H9 (cell line): ENCODE measurements around the gene FAM161B. TPM values are rescaled to one million over a fixed set of nuclear protein-coding genes. Genes with fewer than 3 reads are reported as not detected.

Experiments used
- DNase-seq: peaks from one replicate; pipeline ENCODE4 v3.0.0-alpha.2; 2017
- H2AFZ ChIP-seq: one replicate; pipeline ENCODE4 v1.6.1; 2013; ENCODE audit warnings: mild to moderate bottlenecking, low read length, control low read depth, moderate library complexity
- H2AK5ac ChIP-seq: 2 replicates; pipeline ENCODE4 v1.6.1; 2013; ENCODE audit warnings: low read length, control low read depth, mixed read lengths; ENCODE audit not compliant: insufficient read length
- H2BK120ac ChIP-seq: one replicate; pipeline ENCODE4 v1.6.1; 2013; ENCODE audit warnings: low read depth, mild to moderate bottlenecking, low read length, control low read depth, inconsistent platforms; ENCODE audit not compliant: poor library complexity, severe bottlenecking
- H2BK12ac ChIP-seq: 2 replicates; pipeline ENCODE4 v1.6.1; 2013; ENCODE audit warnings: low read length, control low read depth, mixed read lengths, low read depth; ENCODE audit not compliant: insufficient read length
- H2BK15ac ChIP-seq: 2 replicates; pipeline ENCODE4 v1.6.1; 2013; ENCODE audit warnings: low read depth, low read length, control low read depth
- H2BK20ac ChIP-seq: one replicate; pipeline ENCODE4 v1.6.1; 2013; ENCODE audit warnings: low read depth, mild to moderate bottlenecking, low read length, control low read depth, inconsistent platforms; ENCODE audit not compliant: poor library complexity, severe bottlenecking
- H2BK5ac ChIP-seq: 2 replicates; pipeline ENCODE4 v1.6.1; 2013; ENCODE audit warnings: low read length, control low read depth, mixed read lengths; ENCODE audit not compliant: insufficient read length
- H3K14ac ChIP-seq: 2 replicates; pipeline ENCODE4 v1.6.1; 2013; ENCODE audit warnings: low read length, control low read depth; ENCODE audit not compliant: insufficient read depth
- H3K18ac ChIP-seq: 2 replicates; pipeline ENCODE4 v1.6.1; 2013; ENCODE audit warnings: low read depth, mild to moderate bottlenecking, mixed read lengths, low read length, control low read depth; ENCODE audit not compliant: insufficient read length
- H3K23ac ChIP-seq: 2 replicates; pipeline ENCODE4 v1.6.1; 2013; ENCODE audit warnings: low read length, control low read depth, mixed read lengths, low read depth; ENCODE audit not compliant: insufficient read length
- H3K23me2 ChIP-seq: 2 replicates; pipeline ENCODE4 v1.6.1; 2013; ENCODE audit warnings: low read depth, mild to moderate bottlenecking, mixed read lengths, low read length, control low read depth; ENCODE audit not compliant: insufficient read length, poor library complexity, severe bottlenecking
- H3K27ac ChIP-seq: 2 replicates; pipeline ENCODE4 v1.5.1; 2013; ENCODE audit warnings: low read length, control low read depth, mixed read lengths, low read depth; ENCODE audit not compliant: insufficient read length
- H3K27me3 ChIP-seq: 2 replicates; pipeline ENCODE4 v1.6.1; 2013; ENCODE audit warnings: low read length, control low read depth, inconsistent platforms; ENCODE audit not compliant: insufficient read depth
- H3K4ac ChIP-seq: 2 replicates; pipeline ENCODE4 v1.6.1; 2013; ENCODE audit warnings: low read depth, mild to moderate bottlenecking, control low read depth, inconsistent platforms, low read length, moderate library complexity
- H3K4me1 ChIP-seq: 2 replicates; pipeline ENCODE4 v1.6.1; 2013; ENCODE audit warnings: low read length, control low read depth, inconsistent platforms; ENCODE audit not compliant: insufficient read depth
- H3K4me2 ChIP-seq: 2 replicates; pipeline ENCODE4 v1.6.1; 2013; ENCODE audit warnings: low read length, control low read depth, mixed read lengths; ENCODE audit not compliant: insufficient read length, insufficient read depth
- H3K56ac ChIP-seq: 2 replicates; pipeline ENCODE4 v1.6.1; 2013; ENCODE audit warnings: low read depth, mild to moderate bottlenecking, mixed read lengths, low read length, control low read depth; ENCODE audit not compliant: insufficient read length
- H3K79me1 ChIP-seq: 2 replicates; pipeline ENCODE4 v1.6.1; 2013; ENCODE audit warnings: low read depth, mild to moderate bottlenecking, moderate library complexity, low read length, control low read depth, inconsistent platforms; ENCODE audit not compliant: insufficient read depth, poor library complexity, severe bottlenecking
- H3K79me2 ChIP-seq: 2 replicates; pipeline ENCODE4 v1.6.1; 2013; ENCODE audit warnings: low read length, control low read depth, inconsistent platforms; ENCODE audit not compliant: insufficient read depth
- H3K9ac ChIP-seq: 2 replicates; pipeline ENCODE4 v1.6.1; 2013; ENCODE audit warnings: low read length, control low read depth, mixed read lengths; ENCODE audit not compliant: insufficient read length; ENCODE audit errors: extremely low read depth
- H3K9me3 ChIP-seq: one replicate; pipeline ENCODE4 v1.6.1; 2013; ENCODE audit warnings: low read depth, low read length, inconsistent platforms; ENCODE audit not compliant: control insufficient read depth
- H3T11ph ChIP-seq: one replicate; pipeline ENCODE4 v1.6.1; 2013; ENCODE audit warnings: mild to moderate bottlenecking, low read length, control low read depth, inconsistent platforms
- H4K20me1 ChIP-seq: one replicate; pipeline ENCODE4 v1.6.1; 2013; ENCODE audit not compliant: control insufficient read depth, insufficient read length, insufficient read depth
- H4K5ac ChIP-seq: 2 replicates; pipeline ENCODE4 v1.6.1; 2013; ENCODE audit warnings: low read depth, mild to moderate bottlenecking, mixed read lengths, low read length, control low read depth; ENCODE audit not compliant: insufficient read length
- H4K8ac ChIP-seq: replicated peaks from 2 replicates; pipeline ENCODE4 v1.6.1; 2013; ENCODE audit warnings: low read length, control low read depth, mixed read lengths, low read depth; ENCODE audit not compliant: insufficient read length
- H4K91ac ChIP-seq: 2 replicates; pipeline ENCODE4 v1.6.1; 2013; ENCODE audit warnings: low read depth, mild to moderate bottlenecking, moderate library complexity, mixed read lengths, low read length, control low read depth; ENCODE audit not compliant: insufficient read length
- H3K27ac Mint-ChIP-seq, 3 experiments: 2 replicates in 2 of 3; 3 replicates in 1 of 3; pipeline ENCODE4 v1.8.0; 2020 to 2021; ENCODE audit warnings: mixed read lengths in 3 of 3, mild to moderate bottlenecking in 1 of 3, moderate library complexity in 1 of 3
- H3K27me3 Mint-ChIP-seq: 2 replicates; pipeline ENCODE4 v1.8.0; 2021; ENCODE audit warnings: low read depth, mild to moderate bottlenecking, moderate library complexity, mixed read lengths
- H3K36me3 Mint-ChIP-seq, 3 experiments: 2 replicates in 2 of 3; 3 replicates in 1 of 3; pipeline ENCODE4 v1.8.0; 2020 to 2021; ENCODE audit warnings: low read depth in 3 of 3, mixed read lengths in 3 of 3; ENCODE audit not compliant: insufficient read depth in 1 of 3
- H3K4me1 Mint-ChIP-seq, 2 experiments: 2 replicates each; pipeline ENCODE4 v1.8.0; 2020; ENCODE audit warnings: mixed read lengths in 2 of 2
- H3K4me3 Mint-ChIP-seq, 2 experiments: 2 replicates in 1 of 2; 3 replicates in 1 of 2; pipeline ENCODE4 v1.8.0; 2020 to 2021; ENCODE audit warnings: mild to moderate bottlenecking in 2 of 2, mixed read lengths in 2 of 2, moderate library complexity in 1 of 2
- H3K9me3 Mint-ChIP-seq, 2 experiments: 2 replicates in 1 of 2; 3 replicates in 1 of 2; pipeline ENCODE4 v1.8.0; 2020; ENCODE audit warnings: mild to moderate bottlenecking in 2 of 2, mixed read lengths in 2 of 2, moderate library complexity in 1 of 2
- WGBS: extraction: QIAGEN DNeasy Blood & Tissue Kit; methylation state at CpG from one replicate; pipeline ENCODE4 v1.1.7; 2013; ENCODE audit warnings: missing lambda C conversion rate, low lambda C conversion rate, mixed read lengths; ENCODE audit not compliant: insufficient read length; ENCODE audit errors: extremely low coverage; 5-methylcytosine and 5-hydroxymethylcytosine counted together
- total RNA-seq: library from RNA; stranded (reverse); gene quantifications from 2 replicates; pipeline ENCODE4 v1.2.1, GENCODE V29; 2021
- TF ChIP-seq, protein P1 (sequence below): fragments of 200-600 bp; sonication (generic); conservative IDR thresholded peaks from 3 replicates; pipeline ENCODE4 v1.8.0; 2021; ENCODE audit warnings: antibody characterized with exemption, mild to moderate bottlenecking

Gene FAM161B
- total RNA-seq, 1 experiment from 2014 or later, result 0.92 TPM

DNA sequence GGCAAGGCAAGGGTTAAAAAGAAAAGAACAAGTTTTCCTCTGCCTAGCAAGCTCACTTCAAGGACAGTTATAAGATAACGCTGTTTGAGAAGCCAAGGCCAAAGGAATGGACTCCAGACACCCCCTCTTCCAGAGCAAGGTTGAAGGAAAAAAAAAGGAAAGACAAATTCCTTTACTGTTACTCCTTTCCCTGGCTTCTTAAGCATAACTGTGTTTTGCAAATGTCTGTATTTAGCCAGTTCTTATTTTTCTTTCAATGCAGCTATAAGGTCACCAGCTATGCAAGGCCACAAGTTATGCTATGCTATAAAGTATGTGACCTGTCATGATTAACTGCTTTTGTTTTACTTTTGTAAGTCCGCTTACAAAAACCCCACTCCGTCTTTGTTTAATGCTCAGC, 36.6 kb downstream of the FAM161B start:
- Histone ChIP-seq H3K9ac (no peak overlapping the region), H2BK12ac (no peak overlapping the region), H3K27ac (no peak overlapping the region), H3K9me3 (no peaks in the 10 kb centered on the region), H3K4ac (no peak overlapping the region), H3K79me1 (peaks cover 3% of the 10 kb centered on the region), H2BK20ac (no peak overlapping the region), H3K79me2 (no peaks in the 10 kb centered on the region; the same call in 1 of the 2 replicates), H3K23me2 (no peaks in the 10 kb centered on the region), H3K18ac (no peak overlapping the region), H2BK120ac (no peak overlapping the region), H2AK5ac (no peak overlapping the region), H4K8ac (no peak overlapping the region), H3K27me3 (no peaks in the 10 kb centered on the region), H3K4me2 (no peak overlapping the region), H3K4me1 (no peaks in the 10 kb centered on the region), H4K5ac (no peak overlapping the region), H2AFZ (no peak overlapping the region), H2BK5ac (no peak overlapping the region), H2BK15ac (no peak overlapping the region), H3K23ac (no peak overlapping the region), H3K14ac (no peak overlapping the region), H4K20me1 (no peaks in the 10 kb centered on the region), H3T11ph (no peak overlapping the region), H4K91ac (no peak overlapping the region), H3K56ac (no peak overlapping the region)
- Mint-ChIP-seq H3K4me1 (no peaks in the 10 kb centered on the region), H3K36me3 (peaks cover 31 to 63% (median 48%) of the 10 kb centered on the region in 3 experiments), H3K27me3 (no peaks in the 10 kb centered on the region), H3K27ac (0 out of 7 replicates have a peak overlapping the region, but pooled peaks of 1 of the 3 experiments have one; percentile 51), H3K9me3 (peaks cover 3 to 4% of the 10 kb centered on the region in 2 experiments; a peak in 2 of 5 replicates), H3K4me3 (no peak overlapping the region)
- DNase-seq, result no peak
- TF ChIP-seq, protein P1, sequence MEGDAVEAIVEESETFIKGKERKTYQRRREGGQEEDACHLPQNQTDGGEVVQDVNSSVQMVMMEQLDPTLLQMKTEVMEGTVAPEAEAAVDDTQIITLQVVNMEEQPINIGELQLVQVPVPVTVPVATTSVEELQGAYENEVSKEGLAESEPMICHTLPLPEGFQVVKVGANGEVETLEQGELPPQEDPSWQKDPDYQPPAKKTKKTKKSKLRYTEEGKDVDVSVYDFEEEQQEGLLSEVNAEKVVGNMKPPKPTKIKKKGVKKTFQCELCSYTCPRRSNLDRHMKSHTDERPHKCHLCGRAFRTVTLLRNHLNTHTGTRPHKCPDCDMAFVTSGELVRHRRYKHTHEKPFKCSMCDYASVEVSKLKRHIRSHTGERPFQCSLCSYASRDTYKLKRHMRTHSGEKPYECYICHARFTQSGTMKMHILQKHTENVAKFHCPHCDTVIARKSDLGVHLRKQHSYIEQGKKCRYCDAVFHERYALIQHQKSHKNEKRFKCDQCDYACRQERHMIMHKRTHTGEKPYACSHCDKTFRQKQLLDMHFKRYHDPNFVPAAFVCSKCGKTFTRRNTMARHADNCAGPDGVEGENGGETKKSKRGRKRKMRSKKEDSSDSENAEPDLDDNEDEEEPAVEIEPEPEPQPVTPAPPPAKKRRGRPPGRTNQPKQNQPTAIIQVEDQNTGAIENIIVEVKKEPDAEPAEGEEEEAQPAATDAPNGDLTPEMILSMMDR, result no peak
- no CpG with 5 or more reads among the region's 3 CpGs for WGBS
